CD4-positive, alpha-beta T cell treated with Interleukin-10 for 1 hour (primary cell): ENCODE results near the gene DRG2.

Experiments
- DNase-seq: peaks from one replicate; pipeline ENCODE4 v3.0.0-alpha.2; 2020

DRG2 gene

DNA sequence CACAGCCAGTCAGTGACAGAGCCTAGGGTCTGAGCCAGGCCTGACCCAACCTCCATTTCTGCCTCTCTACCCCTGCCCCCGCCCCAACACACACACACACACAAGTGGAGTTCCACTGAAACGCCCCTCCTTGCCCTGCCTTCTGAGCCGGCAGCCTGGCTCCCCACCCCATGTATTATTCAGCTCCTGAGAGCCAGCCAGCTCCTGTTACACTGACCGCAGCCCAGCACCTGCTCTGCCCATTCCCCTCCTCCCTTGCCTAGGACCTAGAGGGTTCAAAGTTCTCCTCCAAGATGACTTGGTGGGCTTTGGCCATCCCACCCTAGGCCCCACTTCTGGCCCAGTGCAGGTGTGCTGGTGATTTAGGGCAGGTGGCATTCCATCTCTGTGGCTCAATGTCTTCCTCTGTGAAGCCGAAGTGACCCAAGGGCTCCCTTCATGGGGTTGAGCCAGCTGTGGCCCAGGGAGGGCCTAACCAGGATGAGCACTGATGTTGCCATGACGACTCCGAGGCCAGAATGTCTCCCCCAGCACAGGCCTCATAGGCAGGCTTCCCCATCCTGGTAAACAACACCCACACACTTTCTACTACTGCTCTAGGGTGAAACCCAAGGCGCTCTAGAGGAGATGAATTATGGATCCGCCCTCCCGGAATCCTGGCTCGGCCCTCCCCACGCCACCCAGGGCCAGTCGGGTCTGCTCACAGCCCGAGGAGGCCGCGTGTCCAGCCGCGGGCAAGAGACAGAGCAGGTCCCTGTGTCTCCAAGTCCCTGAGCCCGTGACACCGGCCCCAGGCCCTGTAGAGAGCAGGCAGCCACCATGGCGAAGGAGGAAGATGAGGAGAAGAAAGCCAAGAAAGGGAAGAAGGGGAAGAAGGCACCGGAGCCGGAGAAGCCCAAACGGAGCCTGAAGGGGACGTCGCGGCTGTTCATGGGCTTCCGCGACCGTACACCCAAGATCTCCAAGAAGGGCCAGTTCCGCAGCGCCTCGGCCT lies 30.5 kb downstream of the DRG2 start:
- DNase-seq: no peak

- no peak for DNase-seq
Measured at GRCh38 chr17:18119166-18119745, 31.5 kb downstream of the DRG2 start.

DNA sequence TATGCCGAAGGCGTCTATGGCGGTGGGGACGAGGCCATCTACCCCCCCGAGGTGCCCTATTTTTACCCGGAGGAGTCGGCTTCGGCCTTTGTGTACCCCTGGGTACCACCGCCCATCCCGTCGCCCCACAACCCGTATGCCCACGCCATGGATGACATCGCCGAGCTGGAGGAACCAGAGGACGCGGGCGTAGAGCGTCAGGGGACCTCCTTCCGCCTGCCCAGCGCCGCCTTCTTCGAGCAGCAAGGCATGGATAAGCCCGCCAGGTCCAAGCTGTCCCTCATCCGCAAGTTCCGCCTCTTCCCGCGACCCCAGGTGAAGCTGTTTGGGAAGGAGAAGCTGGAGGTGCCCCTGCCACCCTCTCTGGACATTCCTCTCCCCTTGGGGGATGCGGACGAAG lies 32.2 kb downstream of the DRG2 start:
- no peak for DNase-seq

- DNase-seq: no peak
Measured at GRCh38 chr17:18120461-18121017, 32.8 kb downstream of the DRG2 start.

GRCh38 chr17:18121144-18121910 lies 33.6 kb downstream of the DRG2 start:
- DNase-seq: no peak

GRCh38 chr17:18122990-18123753 lies 35.4 kb downstream of the DRG2 start:
- DNase-seq: no peak

- no peak for DNase-seq
Measured at GRCh38 chr17:18124345-18125126, 36.8 kb downstream of the DRG2 start.

DNA sequence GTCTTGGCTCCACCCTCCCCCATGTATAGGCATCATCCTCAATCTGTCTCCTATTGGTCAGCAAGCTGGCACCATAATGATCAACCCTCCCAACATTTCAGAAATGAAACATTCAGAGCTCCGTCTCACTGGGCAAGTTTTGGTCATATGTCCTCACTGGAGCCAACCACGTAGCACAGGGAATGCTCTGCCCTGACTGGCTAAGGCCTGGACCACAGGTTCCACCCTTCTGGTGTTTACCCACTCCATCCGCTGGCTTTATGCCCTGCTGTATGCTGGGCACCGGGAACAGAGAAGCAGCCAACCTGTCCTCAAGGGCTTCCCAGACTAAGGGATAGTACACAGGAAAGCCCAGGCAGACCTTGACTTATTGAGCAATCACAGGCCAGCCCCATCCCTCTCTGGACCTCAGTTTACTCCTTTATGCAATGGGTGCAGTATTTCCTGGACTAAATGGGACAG lies 41.3 kb downstream of the DRG2 start:
- no peak for DNase-seq

GRCh38 chr17:18132711-18133110 lies 45.0 kb downstream of the DRG2 start:
- no peak for DNase-seq

GRCh38 chr17:18136357-18136756 lies 48.6 kb downstream of the DRG2 start:
- no peak for DNase-seq

DNA sequence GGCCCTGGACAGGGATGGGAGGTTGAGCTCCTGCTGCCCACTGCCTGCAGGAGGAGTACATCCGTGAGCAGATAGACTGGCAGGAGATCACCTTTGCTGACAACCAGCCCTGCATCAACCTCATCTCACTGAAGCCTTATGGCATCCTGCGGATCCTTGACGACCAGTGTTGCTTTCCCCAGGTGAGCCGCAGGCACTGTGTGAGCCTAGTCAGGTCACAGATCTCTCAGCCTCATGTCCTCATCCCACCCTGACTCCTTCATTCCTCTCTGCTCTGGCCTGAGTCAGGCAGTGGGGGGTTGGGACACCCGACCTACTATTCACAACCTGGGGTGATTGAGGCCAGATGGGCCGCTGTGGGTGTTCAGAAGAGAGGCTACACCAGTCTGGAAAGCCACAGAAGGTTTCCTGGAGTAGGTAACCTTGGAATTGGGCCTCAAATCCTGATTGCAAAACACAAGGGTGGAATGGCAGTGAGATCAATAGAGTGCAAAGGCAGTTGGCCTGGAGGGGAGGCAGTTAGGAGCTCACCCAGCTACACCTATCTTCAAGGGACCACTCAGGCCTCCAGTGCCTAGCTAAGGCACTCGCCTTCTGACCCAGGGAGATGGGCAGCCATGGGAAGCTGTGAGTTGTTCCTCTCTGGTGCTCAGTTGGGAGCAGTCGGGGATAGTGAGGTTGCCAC lies 50.5 kb downstream of the DRG2 start:
- DNase-seq: no peak

- no peak for DNase-seq
Measured at GRCh38 chr17:18139092-18139491, 51.3 kb downstream of the DRG2 start.

DNA sequence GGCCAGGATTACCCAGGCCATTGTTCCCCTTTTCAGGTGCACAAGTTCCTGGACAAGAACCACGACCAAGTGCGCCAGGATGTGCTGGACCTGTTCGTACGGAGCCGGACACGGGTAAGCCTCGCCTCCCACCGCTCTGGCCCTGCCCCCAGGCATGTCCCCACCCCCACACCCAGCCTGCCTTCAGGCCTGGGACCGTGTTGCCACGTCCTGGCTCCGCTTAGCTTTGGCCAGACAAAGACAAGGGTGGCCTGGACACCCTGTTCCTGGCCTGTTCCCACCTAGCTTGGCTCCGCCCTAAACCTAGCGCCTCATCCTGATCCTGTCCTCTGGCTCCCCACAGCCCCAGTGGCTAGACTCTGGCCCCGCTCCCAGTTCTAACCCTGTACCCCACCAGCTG lies 51.8 kb downstream of the DRG2 start:
- DNase-seq: no peak

DNA sequence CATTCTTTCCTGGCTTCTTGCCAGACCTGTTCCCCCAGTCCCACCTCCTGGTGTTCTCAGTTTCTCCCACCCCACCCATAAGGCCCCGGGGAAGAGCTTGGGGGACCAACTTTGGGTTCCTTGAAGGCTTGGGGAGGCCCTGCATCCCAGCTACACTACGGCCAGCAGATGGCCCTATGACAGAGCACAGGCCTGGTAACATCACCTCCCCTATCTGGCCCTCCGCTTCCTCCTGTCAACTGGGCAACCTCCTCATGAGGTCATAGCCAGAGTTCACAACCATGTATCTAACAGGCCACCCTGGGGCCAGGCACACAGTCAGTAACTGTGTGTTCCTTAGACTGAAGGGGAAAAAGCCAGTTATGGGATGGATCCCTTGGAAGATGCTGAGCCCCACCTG lies 52.2 kb downstream of the DRG2 start:
- no peak for DNase-seq

GRCh38 chr17:18140648-18141047 lies 52.9 kb downstream of the DRG2 start:
- DNase-seq: no peak

DNA sequence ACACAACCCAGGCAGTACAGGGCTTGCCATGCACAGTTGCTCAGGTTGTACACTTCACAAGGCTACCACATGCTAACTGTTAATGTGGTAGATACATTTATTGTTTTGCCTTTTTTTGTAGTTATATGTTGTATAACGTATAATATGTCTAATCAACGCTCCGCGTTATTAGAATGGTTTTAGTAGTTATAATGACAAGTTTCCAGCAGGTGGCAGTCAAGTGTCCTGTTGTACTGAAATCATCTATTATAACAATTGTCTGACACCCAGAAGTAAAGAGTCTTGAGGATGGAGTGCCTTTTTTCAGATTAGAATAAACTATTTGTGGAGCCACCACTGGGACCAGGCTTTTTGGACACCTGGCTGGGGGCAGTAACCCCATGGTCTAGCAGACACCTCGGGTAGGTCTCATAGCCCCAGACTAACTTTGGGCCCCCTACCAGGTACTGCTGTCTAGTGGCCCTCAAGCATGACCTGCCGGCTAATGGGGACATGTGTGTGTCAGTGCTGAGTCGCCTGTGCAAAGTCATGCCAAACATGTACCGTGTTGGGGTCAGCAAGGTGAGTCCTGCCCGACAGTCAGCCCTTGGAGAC lies 53.6 kb downstream of the DRG2 start:
- peak; percentile 76 for DNase-seq

GRCh38 chr17:18142417-18142816 lies 54.7 kb downstream of the DRG2 start:
- no peak for DNase-seq

- DNase-seq: no peak
Measured at GRCh38 chr17:18143044-18143936, 55.5 kb downstream of the DRG2 start.

- no peak for DNase-seq
Measured at GRCh38 chr17:18144261-18144660, 56.5 kb downstream of the DRG2 start.
